Activated CD8-positive, alpha-beta T cell treated with anti-CD3 and anti-CD28 coated beads, Interleukin-2, amount 10 ng/mL, durations not matched to agents 7 days and 5 days (primary cell): Measurements from ENCODE around the gene PHRF1. TPM values are rescaled to one million over a fixed set of nuclear protein-coding genes. Genes with fewer than 3 reads are reported as not detected.

Experiments
- ATAC-seq: fragments of 150-1000 bp; cut with Tn5 transposase; one replicate; pipeline ENCODE4 v1.10.0; 2021; ENCODE audit warnings: moderate library complexity
- CTCF ChIA-PET: fragments of 350-600 bp; sonication (Branson Sonifier 250); formaldehyde crosslinking; loops from one replicate; lab custom pipeline; 2021; ENCODE audit warnings: antibody characterized with exemption; lab: Charles Lee
- POLR2A ChIA-PET: fragments of 350-600 bp; sonication (Branson Sonifier 250); formaldehyde crosslinking; loops from one replicate; lab custom pipeline; 2021; ENCODE audit warnings: antibody characterized with exemption; lab: Charles Lee
- DNase-seq: peaks from one replicate; pipeline ENCODE4 v3.0.0-alpha.2; 2020
- H3K27ac Mint-ChIP-seq: one replicate; pipeline ENCODE4 v1.8.0; 2021; ENCODE audit warnings: mild to moderate bottlenecking, mixed read lengths
- H3K27me3 Mint-ChIP-seq: one replicate; pipeline ENCODE4 v1.8.0; 2021; ENCODE audit warnings: low read depth, mixed read lengths
- H3K36me3 Mint-ChIP-seq: one replicate; pipeline ENCODE4 v1.8.0; 2021; ENCODE audit warnings: low read depth, mixed read lengths
- H3K4me1 Mint-ChIP-seq: one replicate; pipeline ENCODE4 v1.8.0; 2021; ENCODE audit warnings: low read depth, mixed read lengths
- H3K4me3 Mint-ChIP-seq: one replicate; pipeline ENCODE4 v1.8.0; 2021; ENCODE audit warnings: mild to moderate bottlenecking, mixed read lengths
- H3K9me3 Mint-ChIP-seq: one replicate; pipeline ENCODE4 v1.8.0; 2022; ENCODE audit warnings: mixed read lengths; ENCODE audit not compliant: insufficient read depth
- total RNA-seq, 2 experiments: library from RNA; stranded (reverse); gene quantifications; one replicate each; pipeline ENCODE4 v1.2.3, GENCODE V29; 2021

PHRF1 gene
- total RNA-seq, 2 experiments from 2014 or later: 53.7 to 58.1 TPM

- ATAC-seq (peak; percentile 91), DNase-seq (peak; percentile 95)
- peaks cover 14% of the 10 kb centered on the region for H3K27me3 Mint-ChIP-seq
- peak within 1 kb of the TSS; percentile 81 for H3K27ac Mint-ChIP-seq
- peaks cover 17% of the 10 kb centered on the region for H3K4me1 Mint-ChIP-seq
- H3K4me3 Mint-ChIP-seq: peak within 1 kb of the TSS; percentile 95
- peaks cover 8% of the 10 kb centered on the region for H3K36me3 Mint-ChIP-seq
- ChIA-PET POLR2A (interaction anchor here (0.9 to 1.0 kb wide), 2 partner anchors 16 to 136 kb away, joined by 3 read pairs; partner anchors contain the start of gene PHRF1), CTCF (interaction anchor here (2.1 kb wide), 1 partner anchor 166 kb away, joined by 7 read pairs; no protein-coding TSS in a partner anchor)
- H3K9me3 Mint-ChIP-seq: no peaks in the 10 kb centered on the region
These were observed 15.7 kb upstream of the PHRF1 start, which contains the start of the genes LMNTD2 and RASSF7 for GRCh38 chr11:560305-561147. LMNTD2 (minus strand) TSS chr11:560738; CDS start chr11:560716, 22 bp downstream. RASSF7 (plus strand) TSS chr11:560970; CDS start chr11:561769, 799 bp downstream.

- ATAC-seq: peak; percentile 57
- Mint-ChIP-seq H3K4me1 (peaks cover 16% of the 10 kb centered on the region), H3K36me3 (peaks cover 8% of the 10 kb centered on the region), H3K4me3 (peak overlapping the region; percentile 95), H3K9me3 (no peaks in the 10 kb centered on the region), H3K27me3 (peaks cover 11% of the 10 kb centered on the region), H3K27ac (peak overlapping the region; percentile 81)
- POLR2A ChIA-PET: interaction anchor here (1.0 kb wide), 2 partner anchors 15 to 55 kb away, joined by 3 read pairs; partner anchors contain the start of genes IRF7 and PHRF1
- no peak for DNase-seq
- CTCF ChIA-PET: no interaction called here
These were observed 14.9 kb upstream of the PHRF1 start for GRCh38 chr11:561148-562003.

GRCh38 chr11:562046-562645, 14.1 kb upstream of the PHRF1 start:
- Mint-ChIP-seq H3K27ac (no peak overlapping the region), H3K4me1 (peaks cover 19% of the 10 kb centered on the region), H3K36me3 (peaks cover 13% of the 10 kb centered on the region), H3K9me3 (no peaks in the 10 kb centered on the region), H3K4me3 (peak overlapping the region; percentile 95), H3K27me3 (peaks cover 7% of the 10 kb centered on the region)
- DNase-seq (no peak), ATAC-seq (no peak)
- CTCF ChIA-PET: no interaction called here
- POLR2A ChIA-PET: interaction anchor here (1.0 to 1.4 kb wide), 3 partner anchors 14 to 54 kb away, joined by 3 read pairs; partner anchors contain the start of genes IRF7 and PHRF1

GRCh38 chr11:563066-563811, 13.0 kb upstream of the PHRF1 start:
- Mint-ChIP-seq H3K36me3 (peaks cover 18% of the 10 kb centered on the region), H3K4me3 (no peak overlapping the region), H3K9me3 (no peaks in the 10 kb centered on the region), H3K4me1 (peaks cover 24% of the 10 kb centered on the region), H3K27me3 (peaks cover 3% of the 10 kb centered on the region), H3K27ac (peak overlapping the region; percentile 15)
- ChIA-PET POLR2A (interaction anchor here (0.7 to 1.4 kb wide), 2 partner anchors 13 to 14 kb away, joined by 3 read pairs; partner anchors contain the start of gene PHRF1), CTCF (interaction anchor here (1.5 kb wide), 1 partner anchor 8 kb away, joined by 6 read pairs; no protein-coding TSS in a partner anchor)
- ATAC-seq (no peak), DNase-seq (no peak)

GRCh38 chr11:563812-564578, 12.3 kb upstream of the PHRF1 start:
- Mint-ChIP-seq H3K9me3 (no peaks in the 10 kb centered on the region), H3K36me3 (peaks cover 18% of the 10 kb centered on the region), H3K27me3 (peaks cover 3% of the 10 kb centered on the region), H3K4me3 (no peak overlapping the region), H3K4me1 (peaks cover 24% of the 10 kb centered on the region), H3K27ac (peak overlapping the region; percentile 15)
- DNase-seq: no peak
- ChIA-PET CTCF (interaction anchor here (1.5 kb wide), 1 partner anchor 9 kb away, joined by 6 read pairs; no protein-coding TSS in a partner anchor), POLR2A (interaction anchor here (0.7 to 3.5 kb wide), 3 partner anchors 12 to 13 kb away, joined by 3 to 17 read pairs (median 3); partner anchors contain the start of gene PHRF1)
- no peak for ATAC-seq

- peak overlapping the region; percentile 85 for H3K4me3 Mint-ChIP-seq
- ChIA-PET POLR2A (interaction anchor here (1.4 to 3.5 kb wide), 3 partner anchors 10 to 160 kb away, joined by 3 to 17 read pairs (median 3); partner anchors contain the start of genes IRF7 and PHRF1), CTCF (interaction anchor here (1.1 to 5.5 kb wide), 3 partner anchors 10 to 81 kb away, joined by 3 to 23 read pairs (median 4); no protein-coding TSS in a partner anchor)
- H3K36me3 Mint-ChIP-seq: peaks cover 18% of the 10 kb centered on the region
- ATAC-seq (no peak), DNase-seq (no peak)
- H3K9me3 Mint-ChIP-seq: no peaks in the 10 kb centered on the region
- H3K27me3 Mint-ChIP-seq: no peaks in the 10 kb centered on the region
- H3K4me1 Mint-ChIP-seq: peaks cover 23% of the 10 kb centered on the region
- H3K27ac Mint-ChIP-seq: no peak overlapping the region
These were observed 10.3 kb upstream of the PHRF1 start for GRCh38 chr11:565921-566509.

GRCh38 chr11:567011-567628, 9.2 kb upstream of the PHRF1 start:
- CTCF ChIA-PET: interaction anchor here (0.6 to 5.5 kb wide), 3 partner anchors 11 to 48 kb away, joined by 3 to 23 read pairs (median 4); no protein-coding TSS in a partner anchor
- Mint-ChIP-seq H3K36me3 (peaks cover 15% of the 10 kb centered on the region), H3K27ac (peak overlapping the region; percentile 82), H3K27me3 (no peaks in the 10 kb centered on the region), H3K9me3 (no peaks in the 10 kb centered on the region), H3K4me3 (peak overlapping the region; percentile 85), H3K4me1 (peaks cover 17% of the 10 kb centered on the region)
- POLR2A ChIA-PET: interaction anchor here (1.4 to 3.5 kb wide), 2 partner anchors 9 to 49 kb away, joined by 3 to 17 read pairs; partner anchors contain the start of genes IRF7 and PHRF1
- ATAC-seq (no peak), DNase-seq (no peak)

- no peaks in the 10 kb centered on the region for H3K9me3 Mint-ChIP-seq
- peak overlapping the region; percentile 85 for H3K4me3 Mint-ChIP-seq
- ChIA-PET POLR2A (interaction anchor here (0.6 to 3.5 kb wide), 6 partner anchors 8 to 31 kb away, joined by 3 to 17 read pairs (median 4); partner anchors contain the start of genes LRRC56 and PHRF1), CTCF (interaction anchor here (0.6 to 5.5 kb wide), 4 partner anchors 12 to 49 kb away, joined by 3 to 23 read pairs (median 4); no protein-coding TSS in a partner anchor)
- H3K27ac Mint-ChIP-seq: peak overlapping the region; percentile 82
- ATAC-seq (no peak), DNase-seq (no peak)
- no peaks in the 10 kb centered on the region for H3K27me3 Mint-ChIP-seq
- H3K36me3 Mint-ChIP-seq: peaks cover 15% of the 10 kb centered on the region
- H3K4me1 Mint-ChIP-seq: peaks cover 17% of the 10 kb centered on the region
These were observed 8.5 kb upstream of the PHRF1 start for GRCh38 chr11:567629-568292.
